ENCODE results near the gene DUSP3.

DUSP3 gene

DNA sequence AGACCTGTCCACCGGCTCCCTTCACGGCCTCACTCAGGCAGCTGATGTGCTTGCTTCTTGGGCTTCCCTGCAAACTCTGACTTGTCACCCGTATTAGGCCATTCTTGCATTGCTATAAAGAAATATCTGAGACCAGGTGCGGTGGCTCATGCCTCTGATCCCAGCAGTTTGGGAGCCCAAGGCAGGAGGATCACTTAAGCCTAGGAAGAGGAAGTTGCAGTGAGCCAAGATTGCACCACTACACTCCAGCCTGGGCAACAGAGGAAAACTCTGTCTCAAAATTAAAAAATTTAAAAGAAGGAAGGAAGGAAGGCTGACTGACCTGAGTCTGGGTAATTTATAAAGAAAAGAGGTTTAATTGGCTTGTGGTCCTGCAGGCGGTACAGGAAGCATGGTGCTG, 37.1 kb downstream of the DUSP3 start:
- TF ChIP-seq GATA2 (IDR thresholded peaks at IDR 0.05; ENCODE audit: low read depth, low read length): no peak
- no peak for TF ChIP-seq GATA3 (IDR thresholded peaks at IDR 0.05; ENCODE audit: low read depth, low read length)

DNA sequence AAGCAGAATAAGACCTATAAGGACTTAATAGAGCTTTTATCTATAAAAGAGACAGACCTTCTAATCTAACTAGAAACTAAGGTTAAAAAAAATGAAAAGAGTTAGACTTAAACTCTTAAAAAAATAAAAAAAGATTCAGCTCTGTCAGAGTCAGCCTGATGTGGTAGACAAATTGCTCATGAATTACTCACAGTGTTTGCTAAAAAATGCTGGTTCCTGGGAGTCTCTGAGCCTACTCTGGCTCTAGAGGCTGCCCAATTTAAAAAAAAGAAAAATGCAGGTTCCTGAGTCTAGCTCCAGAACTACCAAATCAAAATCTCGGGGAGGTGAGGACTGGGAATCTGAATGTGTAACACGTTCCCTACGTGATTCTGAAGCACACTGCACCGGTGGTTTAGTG, 38.2 kb downstream of the DUSP3 start:
- no peak for TF ChIP-seq GATA3 (IDR thresholded peaks at IDR 0.05; ENCODE audit: low read depth, low read length)
- TF ChIP-seq GATA2 (IDR thresholded peaks at IDR 0.05; ENCODE audit: low read depth, low read length): no peak

DNA sequence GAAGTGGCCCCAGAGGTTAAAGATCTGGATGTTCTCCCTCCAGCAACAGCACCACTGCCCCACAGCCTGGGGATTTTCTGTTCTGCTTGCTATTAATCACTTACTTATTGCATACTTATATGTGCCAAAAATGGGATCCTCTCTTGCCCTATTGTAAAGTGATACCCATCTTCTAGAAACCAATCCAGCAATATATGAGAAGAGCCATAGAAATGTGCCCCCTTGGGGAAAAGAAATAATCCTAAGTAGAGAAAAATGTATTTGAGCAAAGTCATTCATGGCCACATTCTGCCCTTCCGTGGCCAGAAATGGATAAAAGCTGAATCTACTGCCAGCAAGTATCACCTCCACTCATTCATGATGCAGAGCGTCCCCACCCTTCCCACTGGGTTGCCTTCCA, 41.1 kb downstream of the DUSP3 start:
- TF ChIP-seq GATA3 (IDR thresholded peaks at IDR 0.05; ENCODE audit: low read depth, low read length) (no peak), GATA2 (IDR thresholded peaks at IDR 0.05; ENCODE audit: low read depth, low read length) (no peak)

DNA sequence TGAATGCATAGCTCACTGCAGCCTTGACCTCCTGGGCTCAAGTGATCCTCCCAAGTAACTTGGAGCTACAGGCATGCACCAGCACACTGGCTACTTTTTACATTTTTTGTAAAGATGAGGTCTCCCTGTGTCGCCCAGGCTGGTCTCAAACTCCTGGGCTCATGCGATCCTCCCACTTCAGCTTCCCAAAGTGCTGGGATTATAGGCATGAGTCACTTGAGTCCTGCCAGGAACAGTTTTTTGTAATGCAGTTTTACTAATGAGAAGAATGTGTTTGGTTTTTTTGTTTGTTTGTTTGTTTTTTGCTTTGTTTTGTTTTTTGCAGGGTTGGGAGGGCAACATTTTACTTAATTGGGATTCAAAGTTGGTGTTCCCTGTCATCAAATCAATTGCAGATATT, 42.4 kb downstream of the DUSP3 start:
- TF ChIP-seq GATA2 (IDR thresholded peaks at IDR 0.05; ENCODE audit: low read depth, low read length) (no peak), GATA3 (IDR thresholded peaks at IDR 0.05; ENCODE audit: low read depth, low read length) (no peak)

GRCh38 chr17:43734376-43734775, 44.4 kb downstream of the DUSP3 start:
- TF ChIP-seq GATA3 (IDR thresholded peaks at IDR 0.05; ENCODE audit: low read depth, low read length) (no peak), GATA2 (IDR thresholded peaks at IDR 0.05; ENCODE audit: low read depth, low read length) (no peak)

- TF ChIP-seq GATA3 (IDR thresholded peaks at IDR 0.05; ENCODE audit: low read depth, low read length): no peak
- TF ChIP-seq GATA2 (IDR thresholded peaks at IDR 0.05; ENCODE audit: low read depth, low read length): no peak
These were observed 44.8 kb downstream of the DUSP3 start for GRCh38 chr17:43733956-43734355.

GRCh38 chr17:43732958-43733357, 45.8 kb downstream of the DUSP3 start:
- TF ChIP-seq GATA2 (IDR thresholded peaks at IDR 0.05; ENCODE audit: low read depth, low read length) (no peak), GATA3 (IDR thresholded peaks at IDR 0.05; ENCODE audit: low read depth, low read length) (no peak)

- TF ChIP-seq GATA3 (IDR thresholded peaks at IDR 0.05; ENCODE audit: low read depth, low read length): no peak
- no peak for TF ChIP-seq GATA2 (IDR thresholded peaks at IDR 0.05; ENCODE audit: low read depth, low read length)
These were observed 50.7 kb downstream of the DUSP3 start for GRCh38 chr17:43728081-43728480.

DNA sequence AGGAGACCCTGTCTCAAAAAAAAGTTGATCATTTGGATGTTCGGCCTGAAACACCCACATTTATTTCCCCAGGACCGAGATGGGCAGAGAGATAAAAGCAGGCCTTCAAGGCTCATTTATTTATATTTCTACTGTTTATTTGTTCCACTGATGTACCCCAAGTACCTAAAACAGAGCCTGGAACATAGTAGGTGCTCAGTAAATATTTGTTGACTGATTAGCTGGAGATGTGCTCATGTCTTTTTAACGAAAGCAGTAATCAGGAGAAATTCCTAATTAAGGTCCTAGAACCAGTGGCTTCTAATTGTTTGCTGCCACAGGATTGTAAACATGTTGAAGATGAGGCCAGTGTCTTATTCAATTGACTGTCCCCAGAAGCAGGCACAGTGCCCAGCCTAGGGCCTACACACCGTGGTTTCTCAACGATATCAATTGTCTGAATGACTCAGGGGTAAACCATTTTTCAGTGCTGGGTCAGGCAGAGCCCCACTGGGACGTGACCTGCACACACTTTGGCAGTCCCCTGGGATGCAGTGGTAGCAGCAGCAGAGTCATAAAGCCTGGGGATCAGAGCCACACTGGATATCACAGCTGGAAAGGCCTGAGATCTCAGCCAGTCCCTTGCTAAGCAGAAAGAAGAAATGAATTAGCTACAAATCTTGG, 54.9 kb downstream of the DUSP3 start:
- TF ChIP-seq GATA2 (IDR thresholded peaks at IDR 0.05; ENCODE audit: low read depth, low read length): no peak
- no peak for TF ChIP-seq GATA3 (IDR thresholded peaks at IDR 0.05; ENCODE audit: low read depth, low read length)

DNA sequence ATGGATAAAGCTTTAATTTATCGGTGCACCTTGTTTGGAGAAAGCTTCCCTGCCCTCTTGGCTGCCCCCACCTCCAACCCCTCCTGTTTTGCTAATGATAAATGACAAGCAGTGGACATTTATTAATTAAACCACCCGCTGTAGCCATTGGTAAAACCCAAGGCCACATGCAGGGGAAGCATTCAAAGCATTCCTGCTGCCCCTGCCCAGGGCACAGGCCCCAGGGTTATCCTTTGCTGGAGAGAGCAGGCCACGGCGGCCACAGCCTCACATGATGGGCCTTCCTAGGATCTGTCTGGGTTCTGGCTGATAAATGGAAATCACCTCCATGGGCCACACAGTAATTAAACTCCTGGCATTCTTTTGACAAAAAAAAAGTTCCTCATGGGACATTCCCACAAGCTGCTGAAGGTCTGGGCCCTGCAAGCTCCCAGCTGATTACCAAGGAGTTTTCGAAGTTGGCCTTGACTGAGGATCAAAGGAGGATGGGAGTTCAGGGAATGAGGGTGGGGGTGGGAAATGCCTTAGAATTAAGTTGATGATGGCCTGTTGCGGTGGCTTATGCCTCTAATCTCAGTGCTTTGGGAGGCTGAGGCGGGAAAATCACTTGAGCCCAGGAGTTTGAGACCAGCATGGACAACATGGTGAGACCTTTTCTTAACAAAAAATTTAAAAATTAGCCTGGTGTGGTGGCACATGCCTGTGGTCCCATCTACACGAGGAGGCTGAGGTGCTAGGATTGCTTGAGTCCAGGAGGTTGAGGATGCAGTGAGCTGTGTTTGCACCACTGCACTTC, 55.7 kb downstream of the DUSP3 start:
- TF ChIP-seq GATA3 (IDR thresholded peaks at IDR 0.05; ENCODE audit: low read depth, low read length) (no peak), GATA2 (IDR thresholded peaks at IDR 0.05; ENCODE audit: low read depth, low read length) (no peak)

DNA sequence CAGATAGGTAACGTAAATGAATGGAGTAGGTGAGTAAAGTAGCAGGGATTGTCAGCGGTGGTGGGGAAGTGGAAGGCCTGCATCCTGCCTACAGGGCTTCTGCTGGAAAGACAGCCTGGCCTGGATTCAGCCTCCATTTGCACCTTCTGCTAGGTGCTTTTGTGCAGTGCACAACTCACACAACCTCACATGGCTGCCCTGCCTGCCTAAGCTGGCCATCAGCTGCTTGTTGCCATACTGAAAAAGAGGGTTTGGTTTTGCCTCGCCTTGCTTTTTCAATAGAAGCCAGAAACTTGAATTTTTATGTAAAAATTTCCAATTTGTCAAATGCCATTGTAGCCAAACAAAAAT, 56.5 kb downstream of the DUSP3 start:
- TF ChIP-seq GATA2 (IDR thresholded peaks at IDR 0.05; ENCODE audit: low read depth, low read length) (no peak), GATA3 (IDR thresholded peaks at IDR 0.05; ENCODE audit: low read depth, low read length) (no peak)

DNA sequence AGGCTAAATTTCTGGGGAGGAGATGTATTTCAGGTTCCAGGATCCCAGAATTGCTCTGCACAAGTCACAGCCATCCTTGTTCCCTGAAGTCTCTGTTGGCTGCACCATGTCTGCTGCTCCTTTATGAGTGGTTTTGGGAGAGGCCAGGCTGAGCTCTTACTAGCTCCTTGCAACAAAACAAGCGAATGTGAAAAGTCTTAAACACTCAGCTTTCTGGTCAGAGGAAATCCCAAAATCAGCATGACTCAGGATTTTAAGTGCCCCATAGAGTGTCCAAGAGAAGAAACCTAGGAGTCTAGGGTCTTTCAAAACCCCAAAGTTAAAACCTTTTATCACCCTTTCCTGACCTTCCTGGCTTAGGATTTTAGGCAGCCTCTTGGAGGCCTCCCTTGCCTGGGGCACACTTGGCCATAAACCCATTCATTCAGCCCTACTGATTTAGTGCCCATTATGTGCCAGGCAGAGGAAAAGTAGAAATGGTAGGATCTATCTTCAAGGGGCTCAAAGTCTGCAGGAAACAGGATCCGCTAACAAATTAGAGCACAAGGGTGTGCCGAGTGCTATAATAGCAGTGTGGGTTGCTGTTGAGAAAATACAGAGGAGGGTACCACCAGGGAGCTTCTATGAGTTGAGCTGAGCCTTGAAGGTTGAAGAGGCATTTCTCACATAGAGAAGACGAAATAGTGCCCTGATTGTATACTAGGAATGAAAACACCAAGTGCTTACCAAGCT, 57.1 kb downstream of the DUSP3 start:
- TF ChIP-seq GATA2 (IDR thresholded peaks at IDR 0.05; ENCODE audit: low read depth, low read length) (no peak), GATA3 (IDR thresholded peaks at IDR 0.05; ENCODE audit: low read depth, low read length) (no peak)

GRCh38 chr17:43720311-43721060, 58.3 kb downstream of the DUSP3 start:
- TF ChIP-seq GATA3 (IDR thresholded peaks at IDR 0.05; ENCODE audit: low read depth, low read length) (no peak), GATA2 (IDR thresholded peaks at IDR 0.05; ENCODE audit: low read depth, low read length) (no peak)

- TF ChIP-seq GATA3 (IDR thresholded peaks at IDR 0.05; ENCODE audit: low read depth, low read length) (no peak), GATA2 (IDR thresholded peaks at IDR 0.05; ENCODE audit: low read depth, low read length) (no peak)
These were observed 59.2 kb downstream of the DUSP3 start for GRCh38 chr17:43719578-43719977.
